B cell (primary cell): Measurements from ENCODE around the gene GSE1.

ENCODE experiments used
- EZH2 ChIP-seq: IDR thresholded peaks from 2 replicates; pipeline ENCODE4 v1.6.1; 2012; ENCODE audit warnings: borderline replicate concordance, low read depth, mild to moderate bottlenecking, moderate library complexity, low read length; ENCODE audit not compliant: insufficient read depth, poor library complexity, severe bottlenecking
- TF ChIP-seq, protein P1 (sequence below): fragments of 200-600 bp; IDR thresholded peaks from one replicate; pipeline ENCODE4 v1.8.0; 2022; ENCODE audit warnings: antibody characterized with exemption, mild to moderate bottlenecking

DNA sequence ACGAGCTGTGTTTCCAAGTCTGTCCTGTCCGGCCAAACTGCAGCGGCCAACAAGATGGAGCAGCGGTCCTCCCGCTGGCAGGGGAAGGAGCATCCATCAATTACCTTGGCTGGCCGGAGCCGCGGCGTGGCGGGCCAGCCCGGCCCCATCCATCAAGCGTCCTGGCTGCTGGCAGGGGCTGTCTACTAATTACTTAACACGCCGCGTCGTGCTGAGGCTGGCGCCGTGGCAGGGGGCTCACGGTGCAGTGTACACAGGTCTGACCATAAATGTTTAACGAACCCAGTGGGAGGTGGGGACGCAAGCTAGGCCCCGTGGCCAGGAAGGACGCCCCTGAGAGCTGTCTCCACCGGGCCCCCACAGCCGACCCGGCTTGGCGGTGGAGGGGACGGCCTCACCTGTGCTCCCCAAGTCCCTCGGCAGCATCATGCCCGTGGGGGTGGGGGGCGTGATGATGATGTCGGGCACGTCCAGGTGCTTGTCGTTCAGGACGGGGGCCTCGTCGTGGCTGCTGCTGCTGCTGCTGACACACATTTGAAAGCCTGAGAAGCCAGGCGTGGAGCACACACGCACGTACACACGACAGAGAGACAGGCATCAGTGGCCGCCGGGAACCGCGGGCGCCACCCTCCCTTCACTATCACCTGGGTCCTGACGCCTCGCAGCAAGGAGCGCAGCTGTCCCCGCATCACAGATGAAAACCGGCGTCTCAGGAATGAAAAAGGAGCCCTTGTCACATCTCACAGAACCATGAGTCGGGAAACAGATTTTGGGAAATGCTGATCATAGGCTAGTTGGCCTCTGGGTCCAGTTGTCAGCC, 96.9 kb downstream of the GSE1 start:
- TF ChIP-seq, protein P1, sequence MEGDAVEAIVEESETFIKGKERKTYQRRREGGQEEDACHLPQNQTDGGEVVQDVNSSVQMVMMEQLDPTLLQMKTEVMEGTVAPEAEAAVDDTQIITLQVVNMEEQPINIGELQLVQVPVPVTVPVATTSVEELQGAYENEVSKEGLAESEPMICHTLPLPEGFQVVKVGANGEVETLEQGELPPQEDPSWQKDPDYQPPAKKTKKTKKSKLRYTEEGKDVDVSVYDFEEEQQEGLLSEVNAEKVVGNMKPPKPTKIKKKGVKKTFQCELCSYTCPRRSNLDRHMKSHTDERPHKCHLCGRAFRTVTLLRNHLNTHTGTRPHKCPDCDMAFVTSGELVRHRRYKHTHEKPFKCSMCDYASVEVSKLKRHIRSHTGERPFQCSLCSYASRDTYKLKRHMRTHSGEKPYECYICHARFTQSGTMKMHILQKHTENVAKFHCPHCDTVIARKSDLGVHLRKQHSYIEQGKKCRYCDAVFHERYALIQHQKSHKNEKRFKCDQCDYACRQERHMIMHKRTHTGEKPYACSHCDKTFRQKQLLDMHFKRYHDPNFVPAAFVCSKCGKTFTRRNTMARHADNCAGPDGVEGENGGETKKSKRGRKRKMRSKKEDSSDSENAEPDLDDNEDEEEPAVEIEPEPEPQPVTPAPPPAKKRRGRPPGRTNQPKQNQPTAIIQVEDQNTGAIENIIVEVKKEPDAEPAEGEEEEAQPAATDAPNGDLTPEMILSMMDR = no peak
- no peak for TF ChIP-seq EZH2
